Measurements from ENCODE around the gene BLTP3A. TPM values are rescaled to one million over a fixed set of nuclear protein-coding genes. Genes with fewer than 3 reads are reported as not detected.
A peak's percentile ranks its signal among the peaks of the same experiment; 100 is the strongest.
"Not testable (repeated sequence)": the region's sequence is repeated elsewhere in the genome, so short reads cannot be mapped to it uniquely, and the experiment has no call there.

Gene BLTP3A
- total and polyA plus RNA-seq, 9 donors, result 7.8 to 14.0 (median 11.4) TPM

DNA sequence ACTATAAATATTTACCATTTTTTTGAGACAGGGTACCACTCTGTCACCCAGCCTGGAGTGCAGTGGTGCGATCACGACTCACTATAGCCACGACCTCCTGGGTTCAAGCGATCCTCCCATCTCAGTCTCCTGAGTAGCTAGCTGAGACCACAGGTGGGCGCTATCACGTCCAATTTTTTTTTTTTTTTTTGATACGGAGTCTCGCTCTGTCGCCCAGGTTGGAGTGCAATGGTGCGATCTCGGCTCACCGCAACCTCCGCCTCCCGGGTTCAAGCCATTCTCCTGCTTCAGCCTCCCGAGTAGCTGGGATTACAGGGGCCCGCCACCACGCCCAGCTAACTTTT is 35.4 kb upstream of the BLTP3A start:
- DNase-seq, result peak; percentile 24

DNA sequence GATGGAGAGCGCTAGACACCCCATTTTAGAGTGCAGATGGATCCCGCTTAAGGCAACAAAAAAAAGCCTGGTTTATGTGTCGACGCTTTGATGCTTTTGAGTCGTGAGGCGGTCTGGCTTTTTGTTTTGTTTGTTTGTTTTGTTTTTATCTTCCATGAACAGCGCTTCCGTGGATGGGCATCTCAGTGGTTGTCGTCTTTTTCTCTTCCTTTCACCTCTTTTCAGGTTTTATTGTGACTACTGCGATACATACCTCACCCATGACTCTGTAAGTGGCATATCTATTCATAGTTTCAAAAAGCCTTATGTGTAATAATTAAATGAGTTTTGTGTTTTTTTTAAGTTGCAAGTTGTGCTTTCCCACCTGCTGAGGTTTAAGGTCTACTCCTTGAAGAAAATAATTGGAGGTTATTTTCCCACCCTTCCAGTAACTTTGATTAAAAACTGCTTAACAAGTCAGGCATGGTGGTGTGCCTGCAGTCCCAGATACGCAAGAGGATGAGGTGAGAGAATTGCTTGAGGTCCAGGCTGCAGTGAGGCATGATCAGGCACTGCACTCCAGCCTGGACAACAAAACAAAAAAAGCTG is 34.1 kb upstream of the BLTP3A start:
- Histone ChIP-seq H3K36me3 (ENCODE audit: control insufficient read depth, insufficient read depth, low read length) (peaks cover 14% of the 10 kb centered on the region), H3K27me3 (ENCODE audit: control insufficient read depth, insufficient read depth, low read length) (no peaks in the 10 kb centered on the region), H3K4me3 (ENCODE audit: low read length) (peak overlapping the region; percentile 91), H3K9me3 (replicated peaks; ENCODE audit: control insufficient read depth, low read depth, low read length) (no peaks in the 10 kb centered on the region), H3K27ac (ENCODE audit: low read length) (peak overlapping the region; percentile 91), H3K4me1 (ENCODE audit: control insufficient read depth, insufficient read depth, low read length) (peaks cover 6% of the 10 kb centered on the region)
- WGBS (ENCODE audit: insufficient coverage), result 16% methylated on average over 5 of the region's 11 CpGs
- no peak for DNase-seq

More for the DNA sequence above, 35.4 kb upstream of the BLTP3A start:
- not testable (repeated sequence) for H3K27me3 ChIP-seq (ENCODE audit: control insufficient read depth, insufficient read depth, low read length); H3K36me3 ChIP-seq (ENCODE audit: control insufficient read depth, insufficient read depth, low read length); H3K9me3 ChIP-seq (replicated peaks; ENCODE audit: control insufficient read depth, low read depth, low read length); H3K4me1 ChIP-seq (ENCODE audit: control insufficient read depth, insufficient read depth, low read length)
- 36% methylated on average over 17 of the region's 17 CpGs for WGBS (ENCODE audit: insufficient coverage)
- Histone ChIP-seq H3K27ac (ENCODE audit: low read length) (peak overlapping the region; percentile 95), H3K4me3 (ENCODE audit: low read length) (peak overlapping the region; percentile 91)

DNA sequence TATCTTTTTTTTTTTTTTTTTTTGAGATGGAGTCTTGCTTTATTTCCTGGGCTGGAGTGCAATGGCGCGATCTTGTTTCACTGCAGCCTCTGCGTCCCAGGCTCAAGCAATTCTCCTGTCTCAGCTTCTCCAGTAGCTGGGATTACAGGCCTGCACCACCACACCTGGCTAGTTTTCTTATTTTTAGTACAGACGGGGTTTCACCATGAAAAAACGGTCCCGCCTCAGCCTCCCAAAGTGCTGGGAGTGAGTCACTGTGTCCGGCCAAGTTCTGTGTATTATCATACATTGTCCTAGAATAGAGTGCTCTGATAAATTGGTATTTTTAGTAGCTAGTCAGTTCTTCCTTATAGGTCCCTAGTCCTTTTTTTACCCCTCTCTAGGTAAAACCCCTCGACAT is 31.8 kb upstream of the BLTP3A start:
- H3K36me3 ChIP-seq (ENCODE audit: control insufficient read depth, insufficient read depth, low read length), result peaks cover 23% of the 10 kb centered on the region
- peaks cover 6% of the 10 kb centered on the region for H3K4me1 ChIP-seq (ENCODE audit: control insufficient read depth, insufficient read depth, low read length)
- no peak overlapping the region for H3K4me3 ChIP-seq (ENCODE audit: low read length)

GRCh38 chr6:34761681-34762080 is 30.2 kb upstream of the BLTP3A start:
- 98% methylated on average over 4 of the region's 5 CpGs for whole genome bisulfite sequencing (ENCODE audit: insufficient coverage)
- H3K4me1 ChIP-seq (ENCODE audit: control insufficient read depth, insufficient read depth, low read length); H3K27me3 ChIP-seq (ENCODE audit: control insufficient read depth, insufficient read depth, low read length); DNase-seq; H3K9me3 ChIP-seq (replicated peaks; ENCODE audit: control insufficient read depth, low read depth, low read length); H3K4me3 ChIP-seq (ENCODE audit: low read length); H3K27ac ChIP-seq (ENCODE audit: low read length): not testable (repeated sequence)
- peaks cover 34% of the 10 kb centered on the region for H3K36me3 ChIP-seq (ENCODE audit: control insufficient read depth, insufficient read depth, low read length)

More for the DNA sequence above, 31.8 kb upstream of the BLTP3A start:
- H3K27me3 ChIP-seq (ENCODE audit: control insufficient read depth, insufficient read depth, low read length), result no peaks in the 10 kb centered on the region
- H3K27ac ChIP-seq (ENCODE audit: low read length), result no peak overlapping the region
- whole genome bisulfite sequencing (ENCODE audit: insufficient coverage), result 90% methylated on average over 4 of the region's 8 CpGs
- no peak for DNase-seq
- no peaks in the 10 kb centered on the region for H3K9me3 ChIP-seq (replicated peaks; ENCODE audit: control insufficient read depth, low read depth, low read length)

GRCh38 chr6:34768148-34768547 is 23.7 kb upstream of the BLTP3A start:
- WGBS (ENCODE audit: insufficient coverage), result no CpG with 5 or more reads among the region's 1 CpG
- H3K4me1 ChIP-seq (ENCODE audit: control insufficient read depth, insufficient read depth, low read length), result no peaks in the 10 kb centered on the region
- no peak overlapping the region for H3K4me3 ChIP-seq (ENCODE audit: low read length)
- H3K27me3 ChIP-seq (ENCODE audit: control insufficient read depth, insufficient read depth, low read length), result no peaks in the 10 kb centered on the region
- H3K36me3 ChIP-seq (ENCODE audit: control insufficient read depth, insufficient read depth, low read length), result peaks cover 45% of the 10 kb centered on the region
- H3K9me3 ChIP-seq (replicated peaks; ENCODE audit: control insufficient read depth, low read depth, low read length), result no peaks in the 10 kb centered on the region
- H3K27ac ChIP-seq (ENCODE audit: low read length), result no peak overlapping the region
- DNase-seq, result no peak

- Histone ChIP-seq H3K36me3 (ENCODE audit: control insufficient read depth, insufficient read depth, low read length) (peaks cover 42% of the 10 kb centered on the region), H3K4me1 (ENCODE audit: control insufficient read depth, insufficient read depth, low read length) (no peaks in the 10 kb centered on the region), H3K4me3 (ENCODE audit: low read length) (no peak overlapping the region), H3K9me3 (replicated peaks; ENCODE audit: control insufficient read depth, low read depth, low read length) (no peaks in the 10 kb centered on the region), H3K27ac (ENCODE audit: low read length) (no peak overlapping the region), H3K27me3 (ENCODE audit: control insufficient read depth, insufficient read depth, low read length) (no peaks in the 10 kb centered on the region)
- WGBS (ENCODE audit: insufficient coverage), result no CpG with 5 or more reads among the region's 1 CpG
- no peak for DNase-seq
Measured at GRCh38 chr6:34771727-34772126, 20.2 kb upstream of the BLTP3A start.

GRCh38 chr6:34772940-34773339 is 18.9 kb upstream of the BLTP3A start:
- no peaks in the 10 kb centered on the region for H3K4me1 ChIP-seq (ENCODE audit: control insufficient read depth, insufficient read depth, low read length)
- no peaks in the 10 kb centered on the region for H3K9me3 ChIP-seq (replicated peaks; ENCODE audit: control insufficient read depth, low read depth, low read length)
- H3K36me3 ChIP-seq (ENCODE audit: control insufficient read depth, insufficient read depth, low read length), result peaks cover 36% of the 10 kb centered on the region
- no peaks in the 10 kb centered on the region for H3K27me3 ChIP-seq (ENCODE audit: control insufficient read depth, insufficient read depth, low read length)
- 93% methylated on average over 3 of the region's 4 CpGs for WGBS (ENCODE audit: insufficient coverage)
- H3K27ac ChIP-seq (ENCODE audit: low read length), result no peak overlapping the region
- H3K4me3 ChIP-seq (ENCODE audit: low read length), result no peak overlapping the region
- peak; percentile 57 for DNase-seq

DNA sequence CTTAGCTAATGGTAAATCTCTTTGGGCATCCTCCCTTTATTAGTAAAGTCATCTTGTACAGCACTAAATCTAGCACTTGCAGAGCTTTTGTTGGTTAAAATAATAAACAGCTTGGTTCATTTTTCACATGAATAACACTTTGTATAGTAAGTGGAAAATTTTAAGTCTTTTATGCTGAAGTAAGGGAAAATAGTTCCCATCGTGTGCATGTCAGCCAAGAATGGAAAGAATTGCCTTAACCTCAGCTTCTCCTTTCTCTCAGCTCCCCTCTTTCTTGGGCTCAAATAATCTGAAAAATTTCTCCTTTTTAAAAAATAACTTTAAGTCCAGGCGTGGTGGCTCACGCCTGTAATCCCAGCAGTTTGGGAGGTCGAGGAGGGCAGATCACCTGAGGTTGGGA is 18.0 kb upstream of the BLTP3A start:
- peak overlapping the region; percentile 7 for H3K27ac ChIP-seq (ENCODE audit: low read length)
- WGBS (ENCODE audit: insufficient coverage), result 100% methylated on average over 2 of the region's 4 CpGs
- H3K27me3 ChIP-seq (ENCODE audit: control insufficient read depth, insufficient read depth, low read length), result no peaks in the 10 kb centered on the region
- no peaks in the 10 kb centered on the region for H3K9me3 ChIP-seq (replicated peaks; ENCODE audit: control insufficient read depth, low read depth, low read length)
- DNase-seq, result peak; percentile 65
- peaks cover 28% of the 10 kb centered on the region for H3K36me3 ChIP-seq (ENCODE audit: control insufficient read depth, insufficient read depth, low read length)
- no peak overlapping the region for H3K4me3 ChIP-seq (ENCODE audit: low read length)
- H3K4me1 ChIP-seq (ENCODE audit: control insufficient read depth, insufficient read depth, low read length), result no peaks in the 10 kb centered on the region

GRCh38 chr6:34774967-34775366 is 16.9 kb upstream of the BLTP3A start:
- DNase-seq, result no peak
- 100% methylated on average over 1 of the region's 2 CpGs for WGBS (ENCODE audit: insufficient coverage)
- no peaks in the 10 kb centered on the region for H3K27me3 ChIP-seq (ENCODE audit: control insufficient read depth, insufficient read depth, low read length)
- no peaks in the 10 kb centered on the region for H3K4me1 ChIP-seq (ENCODE audit: control insufficient read depth, insufficient read depth, low read length)
- no peak overlapping the region for H3K4me3 ChIP-seq (ENCODE audit: low read length)
- no peaks in the 10 kb centered on the region for H3K9me3 ChIP-seq (replicated peaks; ENCODE audit: control insufficient read depth, low read depth, low read length)
- H3K36me3 ChIP-seq (ENCODE audit: control insufficient read depth, insufficient read depth, low read length), result peaks cover 28% of the 10 kb centered on the region
- no peak overlapping the region for H3K27ac ChIP-seq (ENCODE audit: low read length)

- 60% methylated on average over 3 of the region's 9 CpGs for WGBS (ENCODE audit: insufficient coverage)
Measured at GRCh38 chr6:34785375-34785774, 6.5 kb upstream of the BLTP3A start.

DNA sequence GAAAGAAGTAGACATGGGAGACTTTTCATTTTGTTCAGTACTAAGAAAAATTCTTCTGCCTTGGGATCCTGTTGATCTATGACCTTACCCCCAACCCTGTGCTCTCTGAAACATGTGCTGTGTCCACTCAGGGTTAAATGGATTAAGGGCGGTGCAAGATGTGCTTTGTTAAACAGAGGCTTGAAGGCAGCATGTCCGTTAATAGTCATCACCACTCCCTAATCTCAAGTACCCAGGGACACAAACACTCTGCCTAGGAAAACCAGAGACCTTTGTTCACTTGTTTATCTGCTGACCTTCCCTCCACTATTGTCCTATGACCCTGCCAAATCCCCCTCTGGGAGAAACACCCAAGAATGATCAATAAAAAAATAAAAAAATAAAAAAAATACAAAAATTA is 4.7 kb upstream of the BLTP3A start:
- not testable (repeated sequence) for H3K9me3 ChIP-seq (replicated peaks; ENCODE audit: control insufficient read depth, low read depth, low read length); H3K36me3 ChIP-seq (ENCODE audit: control insufficient read depth, insufficient read depth, low read length); H3K4me1 ChIP-seq (ENCODE audit: control insufficient read depth, insufficient read depth, low read length); H3K27ac ChIP-seq (ENCODE audit: low read length); H3K4me3 ChIP-seq (ENCODE audit: low read length); H3K27me3 ChIP-seq (ENCODE audit: control insufficient read depth, insufficient read depth, low read length); DNase-seq
- WGBS (ENCODE audit: insufficient coverage), result no CpG with 5 or more reads among the region's 2 CpGs

More at GRCh38 chr6:34785375-34785774, 6.5 kb upstream of the BLTP3A start:
- H3K4me1 ChIP-seq (ENCODE audit: control insufficient read depth, insufficient read depth, low read length); H3K4me3 ChIP-seq (ENCODE audit: low read length); DNase-seq; H3K27me3 ChIP-seq (ENCODE audit: control insufficient read depth, insufficient read depth, low read length); H3K36me3 ChIP-seq (ENCODE audit: control insufficient read depth, insufficient read depth, low read length); H3K9me3 ChIP-seq (replicated peaks; ENCODE audit: control insufficient read depth, low read depth, low read length); H3K27ac ChIP-seq (ENCODE audit: low read length): not testable (repeated sequence)
